ENCODE data around the gene ADGRA1. TPM values are rescaled to one million over a fixed set of nuclear protein-coding genes. Genes with fewer than 3 reads are reported as not detected.

The ADGRA1 gene
- total RNA-seq, 2 experiments from 2014 or later: not detected

DNA sequence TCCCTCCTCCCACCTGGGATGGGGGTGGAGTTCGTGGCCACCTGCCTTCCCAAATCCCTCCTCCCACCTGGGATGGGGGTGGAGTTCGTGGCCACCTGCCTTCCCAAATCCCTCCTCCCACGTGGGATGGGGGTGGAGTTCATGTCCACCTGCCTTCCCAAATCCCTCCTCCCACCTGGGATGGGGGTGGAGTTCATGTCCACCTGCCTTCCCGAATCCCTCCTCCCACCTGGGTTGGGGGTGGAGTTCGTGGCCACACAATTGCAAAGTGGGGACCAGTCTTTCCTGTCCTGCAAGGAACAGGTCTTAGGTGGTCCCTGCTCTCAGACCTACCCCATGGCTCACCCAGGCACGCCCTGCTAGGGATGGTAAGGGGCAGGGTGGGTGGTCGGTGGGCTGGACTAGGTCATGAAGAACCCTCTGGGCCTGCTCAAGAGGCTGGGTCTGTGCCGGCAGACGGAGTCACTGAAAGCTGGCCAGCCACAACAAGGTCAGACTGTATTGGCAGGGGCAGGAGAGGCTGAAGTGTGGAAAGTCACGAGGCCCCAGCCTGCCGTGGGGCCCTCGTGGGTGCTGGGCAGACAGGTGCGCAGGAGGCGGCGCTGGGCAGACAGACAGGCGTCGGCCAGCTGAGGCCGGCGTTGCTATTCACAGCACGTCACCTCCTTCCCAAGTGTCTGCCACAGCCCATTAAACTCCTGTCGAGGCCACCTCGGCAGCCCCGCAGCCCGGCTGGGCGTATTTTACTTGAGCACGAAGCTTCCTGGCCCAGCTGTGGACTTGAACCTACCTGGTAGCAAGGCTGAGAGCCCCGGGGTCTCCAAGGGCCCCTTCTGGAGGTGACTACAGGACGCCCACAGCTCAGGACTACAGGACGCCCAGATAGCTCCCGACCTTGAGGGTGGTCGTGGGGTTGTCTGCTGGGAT is 76.4 kb downstream of the ADGRA1 start:
- H3K36me3 Mint-ChIP-seq (ENCODE audit: low read depth): no peaks in the 10 kb centered on the region
- ATAC-seq: no peak
- H3K27ac Mint-ChIP-seq: no peak overlapping the region
- H3K4me1 Mint-ChIP-seq (ENCODE audit: low read depth): no peaks in the 10 kb centered on the region
- H3K4me3 Mint-ChIP-seq: no peak overlapping the region
- H3K9me3 Mint-ChIP-seq (ENCODE audit: insufficient read depth): no peaks in the 10 kb centered on the region
- ChIA-PET POLR2A (interaction anchor here (1.0 kb wide), 1 partner anchor 18 kb away, joined by 3 read pairs; no protein-coding TSS in a partner anchor), CTCF (no interaction called here)
- peaks cover 8% of the 10 kb centered on the region for H3K27me3 Mint-ChIP-seq (ENCODE audit: low read depth)
- DNase-seq: no peak

DNA sequence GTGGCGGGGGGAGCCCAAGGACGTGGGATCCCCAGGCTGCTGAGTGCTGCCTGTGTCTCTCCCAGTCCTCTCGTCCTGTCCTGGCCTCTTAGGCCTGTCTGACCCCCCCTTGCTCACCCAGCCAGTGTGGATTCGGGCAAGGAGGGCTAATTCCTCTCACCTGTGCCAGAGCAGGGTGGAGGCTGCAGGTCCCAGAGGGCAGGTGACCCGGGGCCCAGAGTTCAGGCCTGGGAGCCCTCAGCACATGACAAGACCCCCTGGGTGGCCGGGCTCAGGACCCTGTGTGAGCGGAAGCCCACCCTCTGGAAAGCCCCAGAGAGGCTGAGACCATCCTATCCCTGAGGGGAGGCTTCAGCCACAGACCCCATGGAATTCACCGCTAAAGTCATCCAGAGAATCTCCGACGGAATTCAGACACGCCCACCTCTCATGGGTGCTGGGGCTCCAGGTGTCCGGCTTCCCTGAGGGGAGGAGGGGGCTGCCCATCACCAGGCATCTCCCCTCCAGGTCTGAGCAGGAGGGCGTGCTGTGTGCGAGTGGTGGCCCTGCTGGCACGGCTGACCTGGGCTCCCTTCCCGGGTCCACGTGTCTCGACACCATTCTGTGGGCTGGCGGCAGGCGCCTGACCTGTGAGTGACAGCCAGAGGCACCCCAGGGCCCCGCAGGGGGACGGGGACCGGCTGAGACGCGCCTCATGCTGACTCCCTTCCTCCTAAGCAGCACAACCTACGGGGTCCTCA is 77.3 kb downstream of the ADGRA1 start:
- Mint-ChIP-seq H3K4me3 (no peak overlapping the region), H3K9me3 (ENCODE audit: insufficient read depth) (no peaks in the 10 kb centered on the region), H3K36me3 (ENCODE audit: low read depth) (no peaks in the 10 kb centered on the region), H3K27ac (no peak overlapping the region), H3K27me3 (ENCODE audit: low read depth) (peaks cover 8% of the 10 kb centered on the region), H3K4me1 (ENCODE audit: low read depth) (no peaks in the 10 kb centered on the region)
- CTCF ChIA-PET: no interaction called here
- ATAC-seq (no peak), DNase-seq (no peak)
- POLR2A ChIA-PET: no interaction called here

DNA sequence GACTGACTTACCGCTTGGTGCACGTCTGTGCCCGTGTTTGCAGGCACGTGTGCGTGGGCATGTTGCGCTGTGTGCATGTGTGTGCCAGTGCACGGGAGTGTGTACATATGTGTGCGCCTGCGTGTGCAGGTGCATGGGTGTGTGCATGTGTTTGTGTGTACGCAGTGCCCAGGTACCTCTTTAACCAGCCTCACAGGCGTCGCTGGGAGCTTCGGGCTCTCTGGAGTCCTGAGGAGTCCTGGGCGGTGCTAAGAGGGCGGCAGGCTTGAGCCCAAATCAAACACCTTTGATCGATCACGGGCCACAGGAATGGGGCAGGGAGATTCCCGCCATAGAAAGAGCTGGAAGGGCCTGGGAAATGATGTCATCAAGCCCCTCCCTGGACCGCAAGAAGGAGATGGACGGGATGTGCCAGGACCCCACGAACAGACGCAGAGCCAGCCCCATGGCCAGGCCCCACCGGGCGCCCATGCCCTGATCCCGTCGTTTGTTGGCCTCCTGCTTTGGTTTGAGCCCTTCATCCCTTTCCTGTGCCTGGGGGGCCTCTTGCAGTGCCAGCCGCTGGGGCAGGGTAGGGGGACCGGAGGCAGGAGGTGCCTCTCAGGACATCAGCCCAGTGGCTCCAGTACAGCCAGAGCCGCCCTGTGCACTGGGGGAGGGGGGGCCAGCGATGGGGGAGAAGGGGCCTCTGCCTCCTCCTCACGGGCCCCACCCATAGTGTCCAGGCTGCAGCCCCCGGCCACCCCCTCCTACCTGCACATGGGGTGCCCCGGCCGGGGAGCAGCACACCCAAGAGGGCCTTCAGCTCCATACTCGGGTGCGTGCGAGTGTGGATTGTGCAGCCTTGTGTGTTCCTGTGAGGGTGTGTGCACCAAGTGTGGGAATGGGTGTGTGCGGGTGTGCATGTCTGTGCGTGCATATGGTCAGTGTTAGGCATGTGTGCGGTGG is 78.1 kb downstream of the ADGRA1 start:
- Mint-ChIP-seq H3K9me3 (ENCODE audit: insufficient read depth) (no peaks in the 10 kb centered on the region), H3K36me3 (ENCODE audit: low read depth) (no peaks in the 10 kb centered on the region)

DNA sequence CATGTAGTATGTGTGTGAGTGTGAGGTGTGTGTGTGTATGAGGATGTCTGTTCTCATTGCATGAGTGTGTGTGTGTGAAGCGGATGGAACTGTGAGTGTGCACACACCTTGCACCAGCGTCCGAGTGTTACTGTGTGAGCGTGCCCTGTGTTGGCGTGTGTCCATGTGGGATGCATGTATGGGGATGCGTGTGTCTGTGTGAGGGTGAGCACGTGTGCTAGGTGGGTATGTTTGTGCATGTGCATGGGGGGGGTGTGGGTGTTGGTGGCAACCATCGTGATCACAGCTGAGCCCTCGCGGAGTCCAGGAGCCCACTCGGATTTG is 78.7 kb downstream of the ADGRA1 start:
- Mint-ChIP-seq H3K4me3 (no peak overlapping the region), H3K36me3 (ENCODE audit: low read depth) (no peaks in the 10 kb centered on the region), H3K4me1 (ENCODE audit: low read depth) (no peaks in the 10 kb centered on the region), H3K27me3 (ENCODE audit: low read depth) (peaks cover 6% of the 10 kb centered on the region), H3K9me3 (ENCODE audit: insufficient read depth) (no peaks in the 10 kb centered on the region), H3K27ac (no peak overlapping the region)
- no peak for ATAC-seq
- ChIA-PET CTCF (no interaction called here), POLR2A (no interaction called here)
- DNase-seq: no peak

More for the DNA sequence above, 78.1 kb downstream of the ADGRA1 start:
- Mint-ChIP-seq H3K27me3 (ENCODE audit: low read depth) (peaks cover 6% of the 10 kb centered on the region), H3K27ac (no peak overlapping the region), H3K4me1 (ENCODE audit: low read depth) (no peaks in the 10 kb centered on the region), H3K4me3 (no peak overlapping the region)
- POLR2A ChIA-PET: no interaction called here
- CTCF ChIA-PET: no interaction called here
- ATAC-seq (no peak), DNase-seq (no peak)

DNA sequence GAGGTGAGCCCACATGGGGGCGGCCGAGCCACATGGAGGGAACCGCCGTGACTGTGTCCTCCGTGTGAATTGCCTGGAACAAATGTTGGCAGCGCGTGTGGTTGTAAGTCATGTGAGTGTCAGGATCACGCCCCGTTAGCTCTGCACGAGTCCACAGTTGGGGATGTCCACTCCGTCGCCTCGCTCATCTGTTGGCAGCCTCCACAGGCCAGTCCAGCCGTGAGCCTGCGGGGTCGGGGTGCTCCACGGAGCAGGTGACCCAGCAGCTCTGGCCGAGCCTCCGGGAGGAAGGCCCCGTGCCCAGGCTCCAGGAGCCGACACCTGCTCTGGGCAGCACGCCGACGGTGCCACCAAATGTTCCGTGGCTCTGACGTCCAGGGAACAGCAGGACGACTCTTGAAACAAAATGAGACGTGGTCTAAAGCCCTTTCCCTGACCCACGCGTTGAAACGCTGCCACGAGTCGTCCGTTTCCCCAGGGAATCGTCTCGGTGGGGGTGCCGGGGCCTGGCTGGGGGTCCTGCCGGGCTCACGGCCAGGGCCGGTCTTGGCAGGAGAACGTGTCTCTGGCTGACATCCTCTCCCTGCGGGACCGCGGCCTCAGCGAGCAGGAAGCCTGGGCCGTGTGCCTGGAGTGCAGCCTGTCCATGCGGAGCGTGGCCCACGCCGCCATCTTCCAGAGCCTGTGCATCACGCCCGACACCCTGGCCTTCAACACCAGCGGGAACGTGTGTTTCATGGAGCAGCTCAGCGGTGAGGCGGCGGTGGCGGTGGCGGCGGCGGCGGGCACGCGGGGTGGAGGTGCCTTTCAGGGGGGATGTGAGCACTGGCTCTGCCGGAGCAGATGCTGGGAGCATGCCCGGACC is 79.3 kb downstream of the ADGRA1 start:
- Mint-ChIP-seq H3K4me3 (no peak overlapping the region), H3K9me3 (ENCODE audit: insufficient read depth) (no peaks in the 10 kb centered on the region), H3K4me1 (ENCODE audit: low read depth) (no peaks in the 10 kb centered on the region), H3K36me3 (ENCODE audit: low read depth) (no peaks in the 10 kb centered on the region), H3K27me3 (ENCODE audit: low read depth) (peaks cover 9% of the 10 kb centered on the region), H3K27ac (no peak overlapping the region)
- POLR2A ChIA-PET: no interaction called here
- CTCF ChIA-PET: no interaction called here
- DNase-seq (no peak), ATAC-seq (no peak)

DNA sequence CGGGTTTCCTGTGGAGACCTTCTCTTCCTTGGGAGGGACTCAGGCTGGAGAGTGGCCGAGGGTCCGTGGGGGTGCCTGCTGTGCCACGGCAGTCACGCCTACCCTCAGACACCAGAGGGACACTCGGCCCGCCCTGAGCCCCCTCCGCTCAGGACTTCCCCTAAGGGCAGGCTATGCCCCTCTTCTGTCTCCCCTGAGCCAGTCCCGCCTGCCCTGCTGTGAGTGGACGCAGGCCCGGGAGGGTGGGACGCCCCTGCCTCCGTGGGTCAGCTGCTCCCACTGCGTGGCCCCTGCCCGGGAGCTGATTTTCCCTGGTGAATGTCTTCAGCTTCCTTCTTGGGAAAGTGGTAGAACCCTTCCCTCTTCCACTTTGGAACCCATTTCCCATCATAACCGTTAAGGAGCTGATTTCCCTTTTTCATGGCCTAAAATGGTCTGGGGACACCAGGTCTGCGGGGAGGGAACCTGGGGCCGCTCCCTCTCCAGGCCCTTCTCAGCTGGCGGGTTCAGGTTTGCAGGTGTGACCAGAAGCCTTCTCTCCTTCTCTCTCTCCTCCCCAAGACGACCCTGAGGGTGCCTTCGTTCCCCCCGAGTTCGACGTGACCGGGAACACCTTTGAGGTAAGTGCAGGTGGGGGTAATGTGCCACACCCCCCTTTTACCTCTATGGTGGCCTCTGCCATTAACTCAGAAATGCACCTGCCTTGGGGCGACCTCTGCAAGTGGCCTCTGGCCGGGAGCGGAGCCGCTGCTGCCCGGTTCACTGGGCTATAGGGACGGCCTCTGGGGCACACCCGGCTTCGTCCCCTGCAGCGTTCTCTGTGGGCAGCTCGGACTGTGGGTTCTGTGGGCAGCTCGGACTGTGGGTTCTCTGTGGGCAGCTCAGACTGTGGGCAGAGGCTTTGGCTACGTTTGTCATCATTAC is 80.2 kb downstream of the ADGRA1 start:
- no peak for ATAC-seq
- ChIA-PET POLR2A (no interaction called here), CTCF (interaction anchor here (1.6 kb wide), 1 partner anchor 25 kb away, joined by 3 read pairs; no protein-coding TSS in a partner anchor)
- H3K4me3 Mint-ChIP-seq: no peak overlapping the region
- H3K27ac Mint-ChIP-seq: no peak overlapping the region
- no peaks in the 10 kb centered on the region for H3K4me1 Mint-ChIP-seq (ENCODE audit: low read depth)
- DNase-seq: no peak
- no peaks in the 10 kb centered on the region for H3K9me3 Mint-ChIP-seq (ENCODE audit: insufficient read depth)
- H3K36me3 Mint-ChIP-seq (ENCODE audit: low read depth): no peaks in the 10 kb centered on the region
- H3K27me3 Mint-ChIP-seq (ENCODE audit: low read depth): peaks cover 4% of the 10 kb centered on the region

DNA sequence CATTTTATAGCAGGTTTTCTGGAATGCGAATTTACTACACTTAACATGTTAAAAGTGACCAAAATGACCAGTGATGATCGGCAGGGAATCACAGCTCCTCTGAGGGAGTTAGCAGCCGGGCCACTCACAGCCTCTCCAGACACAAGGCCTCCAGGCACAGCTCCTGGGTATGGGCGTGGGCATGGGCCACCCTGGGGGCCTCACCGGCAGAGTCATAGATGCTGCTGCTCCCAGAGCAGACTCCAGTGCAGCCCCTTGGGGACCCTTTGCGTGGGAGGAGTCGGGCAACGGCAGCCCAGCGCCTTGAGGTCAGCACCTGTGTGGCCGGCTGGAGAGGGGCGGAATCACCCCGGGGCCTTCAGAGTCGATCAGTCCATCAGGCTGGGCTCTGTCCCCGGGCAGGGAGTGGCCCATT is 80.9 kb downstream of the ADGRA1 start:
- DNase-seq: no peak
- Mint-ChIP-seq H3K9me3 (ENCODE audit: insufficient read depth) (no peaks in the 10 kb centered on the region), H3K36me3 (ENCODE audit: low read depth) (no peaks in the 10 kb centered on the region), H3K27me3 (ENCODE audit: low read depth) (peaks cover 3% of the 10 kb centered on the region), H3K4me1 (ENCODE audit: low read depth) (no peaks in the 10 kb centered on the region), H3K4me3 (no peak overlapping the region), H3K27ac (no peak overlapping the region)
- POLR2A ChIA-PET: no interaction called here
- CTCF ChIA-PET: interaction anchor here (1.6 kb wide), 1 partner anchor 25 kb away, joined by 3 read pairs; no protein-coding TSS in a partner anchor
- ATAC-seq: no peak

DNA sequence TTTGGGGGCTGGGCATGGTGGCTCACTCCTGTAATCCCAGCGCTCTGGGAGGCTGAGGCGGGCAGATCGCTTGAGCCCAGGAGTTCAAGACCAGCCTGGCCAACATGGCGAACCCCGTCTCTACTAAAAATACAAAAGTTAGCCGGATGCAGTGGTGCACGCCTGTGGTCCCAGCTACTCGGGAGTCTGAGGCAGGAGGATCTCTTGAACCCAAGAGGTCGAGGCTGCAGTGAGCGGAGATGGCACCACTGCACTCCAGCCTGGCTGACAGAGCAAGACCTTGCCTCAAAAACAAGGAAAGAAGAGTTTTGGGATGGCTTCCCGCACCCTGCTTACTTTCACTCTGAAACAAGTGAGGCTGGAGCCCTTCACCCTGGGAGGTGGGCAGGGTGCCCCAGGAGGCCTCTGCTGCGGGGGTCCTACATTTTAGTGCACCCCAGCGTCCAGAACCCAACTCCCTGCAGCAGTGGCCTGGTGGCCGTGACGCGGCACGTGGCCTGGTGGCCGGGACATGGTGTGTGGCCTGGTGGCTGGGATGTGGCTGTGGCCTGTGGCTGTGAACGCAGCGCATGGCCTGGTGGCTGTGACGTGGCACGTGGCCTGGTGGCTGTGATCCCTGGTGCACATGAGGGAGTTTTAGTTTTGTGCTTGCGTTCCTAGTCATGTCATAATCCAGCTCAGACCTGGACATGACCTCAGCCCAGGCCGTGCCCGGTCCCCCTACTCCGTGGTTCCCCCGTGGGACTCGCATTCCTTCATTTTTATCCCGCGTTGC is 81.6 kb downstream of the ADGRA1 start:
- DNase-seq (no peak), ATAC-seq (no peak)
- POLR2A ChIA-PET: no interaction called here
- no peak overlapping the region for H3K27ac Mint-ChIP-seq
- H3K4me1 Mint-ChIP-seq (ENCODE audit: low read depth): no peaks in the 10 kb centered on the region
- no peaks in the 10 kb centered on the region for H3K36me3 Mint-ChIP-seq (ENCODE audit: low read depth)
- H3K9me3 Mint-ChIP-seq (ENCODE audit: insufficient read depth): no peaks in the 10 kb centered on the region
- H3K27me3 Mint-ChIP-seq (ENCODE audit: low read depth): peaks cover 3% of the 10 kb centered on the region
- no peak overlapping the region for H3K4me3 Mint-ChIP-seq
- CTCF ChIA-PET: interaction anchor here (1.6 kb wide), 1 partner anchor 26 kb away, joined by 3 read pairs; no protein-coding TSS in a partner anchor

DNA sequence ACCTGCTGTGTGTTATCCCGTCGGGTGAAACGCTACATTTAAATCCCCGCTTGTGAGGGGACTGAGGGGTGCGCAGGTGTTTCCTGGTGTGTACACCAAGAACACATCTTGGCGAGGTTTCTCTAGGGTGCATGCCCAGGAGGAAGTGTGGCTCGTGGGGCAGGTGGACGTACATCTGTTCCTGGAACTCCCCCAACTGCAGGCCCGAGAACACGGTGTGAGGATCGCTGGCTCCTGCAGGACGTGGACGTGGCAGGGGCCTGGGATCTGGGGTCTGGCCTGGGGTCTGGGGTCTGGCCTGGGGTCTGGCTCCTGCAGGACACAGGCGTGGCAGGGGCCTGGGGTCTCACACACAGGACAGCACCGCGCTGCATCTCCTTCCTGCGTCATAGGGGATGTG is 82.4 kb downstream of the ADGRA1 start:
- Mint-ChIP-seq H3K27ac (no peak overlapping the region), H3K27me3 (ENCODE audit: low read depth) (peaks cover 3% of the 10 kb centered on the region), H3K9me3 (ENCODE audit: insufficient read depth) (no peaks in the 10 kb centered on the region), H3K4me1 (ENCODE audit: low read depth) (no peaks in the 10 kb centered on the region), H3K4me3 (no peak overlapping the region), H3K36me3 (ENCODE audit: low read depth) (no peaks in the 10 kb centered on the region)
- DNase-seq: no peak
- ChIA-PET POLR2A (no interaction called here), CTCF (no interaction called here)
- no peak for ATAC-seq
